Measurements from ENCODE around the gene EGFL6.
"Not testable (repeated sequence)": the region's sequence is repeated elsewhere in the genome, so short reads cannot be mapped to it uniquely, and the experiment has no call there.

EGFL6 gene

GRCh38 chrX:13598877-13599276 lies 29.5 kb downstream of the EGFL6 start:
- DNase-seq (ENCODE audit: insufficient read length) = no peak
- TF ChIP-seq POLR2AphosphoS5 (IDR thresholded peaks at IDR 0.05; ENCODE audit: low read depth, low read length) (no peak), POLR2A (IDR thresholded peaks at IDR 0.05; ENCODE audit: low read depth, low read length) (no peak), TAF1 (IDR thresholded peaks at IDR 0.05; ENCODE audit: borderline replicate concordance, low read depth, low read length) (no peak)
- no peak for FAIRE-seq

- no peak for TF ChIP-seq POLR2A (IDR thresholded peaks at IDR 0.05; ENCODE audit: low read depth, low read length)
- TF ChIP-seq TAF1 (IDR thresholded peaks at IDR 0.05; ENCODE audit: borderline replicate concordance, low read depth, low read length) = no peak
- no peak for TF ChIP-seq POLR2AphosphoS5 (IDR thresholded peaks at IDR 0.05; ENCODE audit: low read depth, low read length)
- DNase-seq (ENCODE audit: insufficient read length) (no peak), FAIRE-seq (peak; percentile 21)
Observed at GRCh38 chrX:13599491-13599890, 30.1 kb downstream of the EGFL6 start.

GRCh38 chrX:13605611-13606010 lies 36.2 kb downstream of the EGFL6 start:
- no peak for DNase-seq (ENCODE audit: insufficient read length)
- no peak for FAIRE-seq
- no peak for TF ChIP-seq POLR2A (IDR thresholded peaks at IDR 0.05; ENCODE audit: low read depth, low read length)

- DNase-seq (ENCODE audit: insufficient read length) (no peak), FAIRE-seq (no peak)
- no peak for TF ChIP-seq POLR2AphosphoS5 (IDR thresholded peaks at IDR 0.05; ENCODE audit: low read depth, low read length)
- no peak for TF ChIP-seq POLR2A (IDR thresholded peaks at IDR 0.05; ENCODE audit: low read depth, low read length)
- TF ChIP-seq TAF1 (IDR thresholded peaks at IDR 0.05; ENCODE audit: borderline replicate concordance, low read depth, low read length) = no peak
Observed at GRCh38 chrX:13607331-13607995, 38.1 kb downstream of the EGFL6 start.

- no peak for TF ChIP-seq TAF1 (IDR thresholded peaks at IDR 0.05; ENCODE audit: borderline replicate concordance, low read depth, low read length)
- no peak for TF ChIP-seq POLR2A (IDR thresholded peaks at IDR 0.05; ENCODE audit: low read depth, low read length)
- no peak for TF ChIP-seq POLR2AphosphoS5 (IDR thresholded peaks at IDR 0.05; ENCODE audit: low read depth, low read length)
- DNase-seq (ENCODE audit: insufficient read length) (no peak), FAIRE-seq (no peak)
Observed at GRCh38 chrX:13607996-13608365, 38.6 kb downstream of the EGFL6 start.

GRCh38 chrX:13614154-13614553 lies 44.8 kb downstream of the EGFL6 start:
- no peak for DNase-seq (ENCODE audit: insufficient read length)
- no peak for FAIRE-seq
- no peak for TF ChIP-seq POLR2AphosphoS5 (IDR thresholded peaks at IDR 0.05; ENCODE audit: low read depth, low read length)
- TF ChIP-seq POLR2A (IDR thresholded peaks at IDR 0.05; ENCODE audit: low read depth, low read length) = no peak
- no peak for TF ChIP-seq TAF1 (IDR thresholded peaks at IDR 0.05; ENCODE audit: borderline replicate concordance, low read depth, low read length)

- no peak for DNase-seq (ENCODE audit: insufficient read length)
- peak; percentile 46 for FAIRE-seq
- TF ChIP-seq POLR2A (IDR thresholded peaks at IDR 0.05; ENCODE audit: low read depth, low read length) (no peak), POLR2AphosphoS5 (IDR thresholded peaks at IDR 0.05; ENCODE audit: low read depth, low read length) (no peak), TAF1 (IDR thresholded peaks at IDR 0.05; ENCODE audit: borderline replicate concordance, low read depth, low read length) (no peak)
Observed at GRCh38 chrX:13620207-13620606, 50.8 kb downstream of the EGFL6 start.

- FAIRE-seq = no peak
- no peak for TF ChIP-seq TAF1 (IDR thresholded peaks at IDR 0.05; ENCODE audit: borderline replicate concordance, low read depth, low read length)
- TF ChIP-seq POLR2A (IDR thresholded peaks at IDR 0.05; ENCODE audit: low read depth, low read length) = no peak
- TF ChIP-seq POLR2AphosphoS5 (IDR thresholded peaks at IDR 0.05; ENCODE audit: low read depth, low read length) = no peak
- no peak for DNase-seq (ENCODE audit: insufficient read length)
Observed at GRCh38 chrX:13622401-13622964, 53.1 kb downstream of the EGFL6 start.

GRCh38 chrX:13627306-13627705 lies 57.9 kb downstream of the EGFL6 start:
- no peak for DNase-seq (ENCODE audit: insufficient read length)
- no peak for FAIRE-seq
- no peak for TF ChIP-seq POLR2AphosphoS5 (IDR thresholded peaks at IDR 0.05; ENCODE audit: low read depth, low read length)
- no peak for TF ChIP-seq TAF1 (IDR thresholded peaks at IDR 0.05; ENCODE audit: borderline replicate concordance, low read depth, low read length)
- TF ChIP-seq POLR2A (IDR thresholded peaks at IDR 0.05; ENCODE audit: low read depth, low read length) = no peak

- DNase-seq (ENCODE audit: insufficient read length); FAIRE-seq: not testable (repeated sequence)
Observed at GRCh38 chrX:13637224-13637623, 67.8 kb downstream of the EGFL6 start.

- DNase-seq (ENCODE audit: insufficient read length) = no peak
- FAIRE-seq = no peak
- no peak for TF ChIP-seq POLR2AphosphoS5 (IDR thresholded peaks at IDR 0.05; ENCODE audit: low read depth, low read length)
- TF ChIP-seq TAF1 (IDR thresholded peaks at IDR 0.05; ENCODE audit: borderline replicate concordance, low read depth, low read length) = no peak
- no peak for TF ChIP-seq POLR2A (IDR thresholded peaks at IDR 0.05; ENCODE audit: low read depth, low read length)
Observed at GRCh38 chrX:13638021-13638420, 68.6 kb downstream of the EGFL6 start.

- no peak for FAIRE-seq
- no peak for DNase-seq (ENCODE audit: insufficient read length)
- TF ChIP-seq POLR2A (IDR thresholded peaks at IDR 0.05; ENCODE audit: low read depth, low read length) = no peak
- no peak for TF ChIP-seq TAF1 (IDR thresholded peaks at IDR 0.05; ENCODE audit: borderline replicate concordance, low read depth, low read length)
- TF ChIP-seq POLR2AphosphoS5 (IDR thresholded peaks at IDR 0.05; ENCODE audit: low read depth, low read length) = no peak
Observed at GRCh38 chrX:13638826-13639225, 69.4 kb downstream of the EGFL6 start.

GRCh38 chrX:13641684-13642083 lies 72.3 kb downstream of the EGFL6 start:
- not testable (repeated sequence) for DNase-seq (ENCODE audit: insufficient read length); FAIRE-seq

Data from GM12892 (cell line).